ENCODE measurements around the gene GUCD1. TPM values are rescaled to one million over a fixed set of nuclear protein-coding genes. Genes with fewer than 3 reads are reported as not detected.
A peak's percentile ranks its signal among the peaks of the same experiment; 100 is the strongest.

GUCD1 gene
- total and polyA plus RNA-seq, 7 donors: 85.6 to 301 (median 98.6) TPM

GRCh38 chr22:24518771-24519485 is 36.0 kb downstream of the GUCD1 start:
- H3K27me3 ChIP-seq: no peaks in the 10 kb centered on the region
- H3K4me3 ChIP-seq: no peak overlapping the region
- H3K27ac ChIP-seq: no peak overlapping the region
- WGBS, 2 donors: 63 to 87% methylated on average over 9 of the region's 9 CpGs
- no peaks in the 10 kb centered on the region for H3K36me3 ChIP-seq
- DNase-seq: no peak
- TF ChIP-seq POLR2A (IDR thresholded peaks at IDR 0.05) (no peak), CTCF (IDR thresholded peaks at IDR 0.05) (no peak), EP300 (IDR thresholded peaks at IDR 0.05) (no peak), POLR2AphosphoS5 (IDR thresholded peaks at IDR 0.05) (no peak)
- intact Hi-C loops (cut with DNase I): no loop called here
- peaks cover 0 to 10% (median 8%) of the 10 kb centered on the region in 4 donors for H3K4me1 ChIP-seq
- H3K9me3 ChIP-seq: no peaks in the 10 kb centered on the region

- no peak for DNase-seq
- no peaks in the 10 kb centered on the region for H3K36me3 ChIP-seq
- WGBS, 2 donors: 77 to 91% methylated on average over 3 of the region's 3 CpGs
- no peak overlapping the region for H3K4me3 ChIP-seq
- no peaks in the 10 kb centered on the region for H3K27me3 ChIP-seq
- H3K27ac ChIP-seq: no peak overlapping the region
- intact Hi-C loops (cut with DNase I): no loop called here
- H3K4me1 ChIP-seq: peaks cover 0 to 10% (median 8%) of the 10 kb centered on the region in 4 donors
- no peaks in the 10 kb centered on the region for H3K9me3 ChIP-seq
- no peak for TF ChIP-seq EP300 (IDR thresholded peaks at IDR 0.05)
Measured at GRCh38 chr22:24518228-24518627, 36.7 kb downstream of the GUCD1 start.

- Histone ChIP-seq H3K4me1 (peaks cover 0 to 10% (median 8%) of the 10 kb centered on the region in 4 donors), H3K27me3 (no peaks in the 10 kb centered on the region), H3K36me3 (no peaks in the 10 kb centered on the region), H3K9me3 (no peaks in the 10 kb centered on the region), H3K27ac (no peak overlapping the region), H3K4me3 (no peak overlapping the region)
- WGBS, 2 donors: 63 to 83% methylated on average over 2 of the region's 2 CpGs
- TF ChIP-seq CTCF (IDR thresholded peaks at IDR 0.05): no peak
- TF ChIP-seq POLR2A (IDR thresholded peaks at IDR 0.05): no peak
- no peak for TF ChIP-seq EP300 (IDR thresholded peaks at IDR 0.05)
- TF ChIP-seq POLR2AphosphoS5 (IDR thresholded peaks at IDR 0.05): no peak
- intact Hi-C loops (cut with DNase I): no loop called here
- no peak for DNase-seq
Measured at GRCh38 chr22:24517446-24517845, 37.5 kb downstream of the GUCD1 start.

- no peak for DNase-seq
- TF ChIP-seq POLR2A (IDR thresholded peaks at IDR 0.05): no peak
- no peak for TF ChIP-seq CTCF (IDR thresholded peaks at IDR 0.05)
- TF ChIP-seq EP300 (IDR thresholded peaks at IDR 0.05): no peak
- peaks cover 0 to 11% (median 8%) of the 10 kb centered on the region in 4 donors for H3K4me1 ChIP-seq
- H3K9me3 ChIP-seq: no peaks in the 10 kb centered on the region
- no peak overlapping the region for H3K4me3 ChIP-seq
- intact Hi-C loops (cut with DNase I): no loop called here
- no peaks in the 10 kb centered on the region for H3K27me3 ChIP-seq
- H3K36me3 ChIP-seq: no peaks in the 10 kb centered on the region
- H3K27ac ChIP-seq: peak overlapping the region in 1 of 4 donors; percentile 10
- 19 to 24% methylated on average over 3 of the region's 3 CpGs for WGBS, 2 donors
Measured at GRCh38 chr22:24516301-24516737, 38.6 kb downstream of the GUCD1 start.

- no peak for DNase-seq
- intact Hi-C loops (cut with DNase I): no loop called here
- Histone ChIP-seq H3K36me3 (no peaks in the 10 kb centered on the region), H3K4me3 (no peak overlapping the region), H3K4me1 (peaks cover 0 to 18% (median 11%) of the 10 kb centered on the region in 4 donors), H3K27me3 (no peaks in the 10 kb centered on the region), H3K27ac (no peak overlapping the region), H3K9me3 (no peaks in the 10 kb centered on the region)
- WGBS, 2 donors: 92% methylated on average over 8 of the region's 8 CpGs
- TF ChIP-seq EP300 (IDR thresholded peaks at IDR 0.05) (no peak), CTCF (IDR thresholded peaks at IDR 0.05) (no peak), POLR2A (IDR thresholded peaks at IDR 0.05) (no peak), POLR2AphosphoS5 (IDR thresholded peaks at IDR 0.05) (no peak)
Measured at GRCh38 chr22:24515027-24515338, 40.0 kb downstream of the GUCD1 start.
